ENCODE results near the gene FHIT.

FHIT gene

GRCh38 chr3:59798372-59799086, 1452.7 kb downstream of the FHIT start:
- DNase-seq = no peak

- DNase-seq = no peak
These were observed 1453.7 kb downstream of the FHIT start for GRCh38 chr3:59797533-59797932.

- DNase-seq = no peak
These were observed 1454.8 kb downstream of the FHIT start for GRCh38 chr3:59796456-59796855.

GRCh38 chr3:59795756-59796155, 1455.5 kb downstream of the FHIT start:
- no peak for DNase-seq

GRCh38 chr3:59793976-59794375, 1457.3 kb downstream of the FHIT start:
- DNase-seq = no peak

- DNase-seq = no peak
These were observed 1459.4 kb downstream of the FHIT start for GRCh38 chr3:59791774-59792308.

- no peak for DNase-seq
These were observed 1461.0 kb downstream of the FHIT start for GRCh38 chr3:59790241-59790640.

- DNase-seq = no peak
These were observed 1462.5 kb downstream of the FHIT start for GRCh38 chr3:59788801-59789200.

- no peak for DNase-seq
These were observed 1463.1 kb downstream of the FHIT start for GRCh38 chr3:59788133-59788532.

- no peak for DNase-seq
These were observed 1464.9 kb downstream of the FHIT start for GRCh38 chr3:59786374-59786773.

- no peak for DNase-seq
These were observed 1467.1 kb downstream of the FHIT start for GRCh38 chr3:59784164-59784563.

GRCh38 chr3:59783468-59783988, 1467.7 kb downstream of the FHIT start:
- no peak for DNase-seq

GRCh38 chr3:59782664-59783063, 1468.6 kb downstream of the FHIT start:
- no peak for DNase-seq

- DNase-seq = no peak
These were observed 1471.0 kb downstream of the FHIT start for GRCh38 chr3:59780209-59780608.

GRCh38 chr3:59779260-59779659, 1472.0 kb downstream of the FHIT start:
- no peak for DNase-seq

GRCh38 chr3:59777667-59778077, 1473.6 kb downstream of the FHIT start:
- no peak for DNase-seq

GRCh38 chr3:59777066-59777465, 1474.2 kb downstream of the FHIT start:
- DNase-seq = no peak

GRCh38 chr3:59775761-59776325, 1475.4 kb downstream of the FHIT start:
- no peak for DNase-seq

- no peak for DNase-seq
These were observed 1476.1 kb downstream of the FHIT start for GRCh38 chr3:59775106-59775505.

GRCh38 chr3:59774634-59775033, 1476.6 kb downstream of the FHIT start:
- DNase-seq = no peak

- DNase-seq = no peak
These were observed 1477.3 kb downstream of the FHIT start for GRCh38 chr3:59774000-59774399.

- DNase-seq = no peak
These were observed 1478.5 kb downstream of the FHIT start for GRCh38 chr3:59772416-59773408.

- peak; percentile 23 for DNase-seq
These were observed 1479.5 kb downstream of the FHIT start for GRCh38 chr3:59771768-59772181.

Measured in DMS53 (cell line).